Measurements from ENCODE around the gene LIN7A. TPM values are rescaled to one million over a fixed set of nuclear protein-coding genes. Genes with fewer than 3 reads are reported as not detected.
A peak's percentile ranks its signal among the peaks of the same experiment; 100 is the strongest.

Gene LIN7A
- polyA plus RNA-seq, 4 donors: 0.27 to 9.0 (median 0.62) TPM

DNA sequence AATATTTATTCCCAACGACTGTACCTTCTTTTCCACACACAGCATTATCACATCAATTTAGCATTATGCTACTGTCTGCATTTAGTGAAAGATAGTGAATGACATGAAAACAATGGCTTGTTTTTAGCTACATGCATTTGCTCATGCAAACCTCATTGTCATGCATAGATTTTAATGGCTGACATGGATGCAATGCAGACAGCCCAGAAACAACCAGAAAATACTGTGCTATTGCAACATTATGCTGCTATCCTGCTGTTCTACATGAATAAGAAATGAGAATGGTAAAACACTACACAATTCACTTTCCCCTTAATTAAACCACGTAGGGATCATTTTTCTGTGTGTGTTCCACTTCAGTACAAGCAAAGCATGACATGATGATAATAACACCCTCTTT lies 90.8 kb downstream of the LIN7A start:
- FAIRE-seq (no peak), DNase-seq (no peak)
- H3K27ac ChIP-seq (ENCODE audit: low read depth in 1 of 3, low read length in 2 of 3): no peak overlapping the region
- no peaks in the 10 kb centered on the region for H3K9me3 ChIP-seq (ENCODE audit: control insufficient read depth in 2 of 2, insufficient read depth in 1 of 2, low read depth in 1 of 2, low read length in 1 of 2)
- 45 to 54% (median 52%) methylated on average over 2 of the region's 2 CpGs for WGBS, 3 donors
- H3K4me1 ChIP-seq (ENCODE audit: control insufficient read depth in 3 of 3, insufficient read depth in 2 of 3, low read depth in 1 of 3, low read length in 2 of 3): no peaks in the 10 kb centered on the region
- no peaks in the 10 kb centered on the region for H3K36me3 ChIP-seq (ENCODE audit: control insufficient read depth in 3 of 3, insufficient read depth in 2 of 3, low read depth in 1 of 3, low read length in 3 of 3)
- peaks cover 0 to 2% (median 0%) of the 10 kb centered on the region in 3 donors for H3K27me3 ChIP-seq (ENCODE audit: control insufficient read depth in 3 of 3, insufficient read depth in 3 of 3, low read length in 3 of 3)
- H3K4me3 ChIP-seq (ENCODE audit: low read depth in 1 of 3, low read length in 3 of 3): no peak overlapping the region

DNA sequence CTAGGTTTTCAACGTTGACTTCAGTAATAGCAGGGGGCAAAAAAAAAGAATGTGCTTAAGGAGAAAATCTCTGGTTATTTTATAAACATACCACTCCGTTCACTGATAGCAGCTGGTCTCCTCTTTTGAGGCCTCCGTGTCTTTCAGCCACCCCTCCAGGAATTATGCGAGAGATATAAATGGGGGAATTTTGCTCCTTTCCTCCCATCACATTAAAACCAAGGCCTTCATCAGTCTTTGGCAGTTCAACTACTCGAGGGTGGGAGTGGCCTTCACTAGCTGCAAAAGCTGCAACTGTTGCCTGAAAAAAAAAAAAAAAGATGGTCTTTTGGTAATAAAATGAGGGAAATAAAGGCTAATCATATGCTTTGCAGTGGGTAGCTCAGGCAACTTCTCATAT lies 92.1 kb downstream of the LIN7A start:
- Histone ChIP-seq H3K27ac (ENCODE audit: low read depth in 1 of 3, low read length in 2 of 3) (no peak overlapping the region), H3K27me3 (ENCODE audit: control insufficient read depth in 3 of 3, insufficient read depth in 3 of 3, low read length in 3 of 3) (peaks cover 0 to 2% (median 0%) of the 10 kb centered on the region in 3 donors), H3K4me1 (ENCODE audit: control insufficient read depth in 3 of 3, insufficient read depth in 2 of 3, low read depth in 1 of 3, low read length in 2 of 3) (no peaks in the 10 kb centered on the region), H3K36me3 (ENCODE audit: control insufficient read depth in 3 of 3, insufficient read depth in 2 of 3, low read depth in 1 of 3, low read length in 3 of 3) (no peaks in the 10 kb centered on the region), H3K9me3 (ENCODE audit: control insufficient read depth in 2 of 2, insufficient read depth in 1 of 2, low read depth in 1 of 2, low read length in 1 of 2) (no peaks in the 10 kb centered on the region), H3K4me3 (ENCODE audit: low read depth in 1 of 3, low read length in 3 of 3) (no peak overlapping the region)
- FAIRE-seq: no peak
- DNase-seq: no peak
- WGBS, 3 donors: 60 to 69% (median 66%) methylated on average over 5 of the region's 5 CpGs

DNA sequence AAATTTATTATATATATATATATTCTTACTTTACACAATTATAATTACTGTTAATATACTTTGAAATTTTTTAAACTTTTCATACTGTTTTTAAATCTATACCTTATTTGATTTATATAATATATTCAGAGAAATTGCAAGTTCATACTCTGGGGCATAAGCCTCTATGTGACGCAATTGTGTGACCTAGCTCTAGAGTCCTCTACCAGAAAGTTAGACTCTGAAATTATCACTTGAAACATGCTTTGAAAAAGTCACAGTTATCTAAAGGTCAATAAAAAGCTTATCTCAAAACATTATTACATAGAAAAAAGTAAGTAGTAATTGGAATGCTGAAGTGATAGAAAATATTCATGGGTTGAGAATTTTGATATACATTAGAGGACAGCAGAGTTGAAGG lies 93.8 kb downstream of the LIN7A start:
- FAIRE-seq: no peak
- Histone ChIP-seq H3K9me3 (ENCODE audit: control insufficient read depth in 2 of 2, insufficient read depth in 1 of 2, low read depth in 1 of 2, low read length in 1 of 2) (no peaks in the 10 kb centered on the region), H3K27ac (ENCODE audit: low read depth in 1 of 3, low read length in 2 of 3) (no peak overlapping the region), H3K4me1 (ENCODE audit: control insufficient read depth in 3 of 3, insufficient read depth in 2 of 3, low read depth in 1 of 3, low read length in 2 of 3) (no peaks in the 10 kb centered on the region), H3K27me3 (ENCODE audit: control insufficient read depth in 3 of 3, insufficient read depth in 3 of 3, low read length in 3 of 3) (no peaks in the 10 kb centered on the region), H3K4me3 (ENCODE audit: low read depth in 1 of 3, low read length in 3 of 3) (no peak overlapping the region), H3K36me3 (ENCODE audit: control insufficient read depth in 3 of 3, insufficient read depth in 2 of 3, low read depth in 1 of 3, low read length in 3 of 3) (no peaks in the 10 kb centered on the region)
- DNase-seq: peak; percentile 17 to 50
- 15 to 67% (median 36%) methylated on average over 1 of the region's 1 CpG for WGBS, 3 donors

DNA sequence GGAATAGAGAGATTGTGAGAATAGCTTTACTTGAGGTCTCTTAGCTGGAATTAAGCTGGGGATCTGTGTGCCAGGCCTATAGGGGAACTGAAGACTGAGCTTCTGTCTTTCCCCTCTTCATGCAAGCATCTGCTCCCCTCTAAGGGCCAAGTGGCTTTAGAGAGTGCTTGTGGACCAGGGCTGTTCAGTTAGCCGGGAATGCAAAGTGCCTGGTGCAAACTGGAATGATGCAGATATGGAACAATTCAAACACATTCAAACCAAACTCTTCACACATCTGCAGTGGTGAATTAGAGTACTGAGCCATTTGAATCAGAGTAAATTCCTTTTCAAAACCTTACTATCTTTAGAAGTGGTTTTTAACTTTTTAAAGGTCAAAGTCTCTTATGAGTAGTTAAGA lies 99.0 kb downstream of the LIN7A start:
- Histone ChIP-seq H3K27ac (ENCODE audit: low read depth in 1 of 3, low read length in 2 of 3) (no peak overlapping the region), H3K4me3 (ENCODE audit: low read depth in 1 of 3, low read length in 3 of 3) (no peak overlapping the region), H3K9me3 (ENCODE audit: control insufficient read depth in 2 of 2, insufficient read depth in 1 of 2, low read depth in 1 of 2, low read length in 1 of 2) (no peaks in the 10 kb centered on the region), H3K27me3 (ENCODE audit: control insufficient read depth in 3 of 3, insufficient read depth in 3 of 3, low read length in 3 of 3) (no peaks in the 10 kb centered on the region), H3K36me3 (ENCODE audit: control insufficient read depth in 3 of 3, insufficient read depth in 2 of 3, low read depth in 1 of 3, low read length in 3 of 3) (no peaks in the 10 kb centered on the region), H3K4me1 (ENCODE audit: control insufficient read depth in 3 of 3, insufficient read depth in 2 of 3, low read depth in 1 of 3, low read length in 2 of 3) (peaks cover 0 to 9% (median 0%) of the 10 kb centered on the region in 3 donors)
- WGBS, 3 donors: 36 to 51% (median 38%) methylated on average over 1 of the region's 1 CpG
- DNase-seq: peak in 1 of 2 donors; percentile 5
- no peak for FAIRE-seq

DNA sequence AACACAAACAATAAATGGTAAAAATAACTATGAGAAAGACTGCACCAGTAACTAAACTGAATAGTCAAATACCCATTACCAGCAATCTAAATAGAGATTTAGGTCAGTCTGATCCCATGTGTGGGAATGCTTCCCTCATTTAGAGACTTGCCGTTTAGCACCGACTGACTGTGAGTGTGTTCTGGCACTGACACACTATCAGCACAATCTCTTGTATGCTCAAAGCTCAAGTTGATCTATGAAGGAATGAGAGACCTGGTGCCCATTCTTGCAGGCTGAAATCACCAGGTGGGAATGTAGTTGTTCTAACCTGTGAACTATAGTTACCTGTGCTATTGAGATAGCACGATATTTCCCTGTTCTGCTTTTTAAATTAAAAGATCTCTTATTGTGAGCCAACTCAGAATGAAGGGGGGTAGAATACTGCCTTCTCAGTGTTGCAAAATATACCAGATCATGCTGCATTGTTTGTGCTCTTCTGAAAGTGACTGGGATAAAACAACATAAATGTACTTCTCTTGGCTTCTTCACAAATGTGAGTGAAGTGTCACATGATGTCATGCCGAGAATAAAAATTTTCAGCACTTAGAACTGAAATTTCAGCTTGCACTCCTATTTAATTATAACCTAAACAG lies 99.6 kb downstream of the LIN7A start:
- WGBS, 3 donors: 33 to 55% (median 50%) methylated on average over 4 of the region's 4 CpGs
- Histone ChIP-seq H3K27me3 (ENCODE audit: control insufficient read depth in 3 of 3, insufficient read depth in 3 of 3, low read length in 3 of 3) (no peaks in the 10 kb centered on the region), H3K36me3 (ENCODE audit: control insufficient read depth in 3 of 3, insufficient read depth in 2 of 3, low read depth in 1 of 3, low read length in 3 of 3) (no peaks in the 10 kb centered on the region), H3K4me1 (ENCODE audit: control insufficient read depth in 3 of 3, insufficient read depth in 2 of 3, low read depth in 1 of 3, low read length in 2 of 3) (peaks cover 0 to 9% (median 0%) of the 10 kb centered on the region in 3 donors), H3K27ac (ENCODE audit: low read depth in 1 of 3, low read length in 2 of 3) (peak overlapping the region in 1 of 3 donors; percentile 7), H3K4me3 (ENCODE audit: low read depth in 1 of 3, low read length in 3 of 3) (no peak overlapping the region), H3K9me3 (ENCODE audit: control insufficient read depth in 2 of 2, insufficient read depth in 1 of 2, low read depth in 1 of 2, low read length in 1 of 2) (no peaks in the 10 kb centered on the region)
- DNase-seq (peak in 1 of 2 donors; percentile 21), FAIRE-seq (no peak)

DNA sequence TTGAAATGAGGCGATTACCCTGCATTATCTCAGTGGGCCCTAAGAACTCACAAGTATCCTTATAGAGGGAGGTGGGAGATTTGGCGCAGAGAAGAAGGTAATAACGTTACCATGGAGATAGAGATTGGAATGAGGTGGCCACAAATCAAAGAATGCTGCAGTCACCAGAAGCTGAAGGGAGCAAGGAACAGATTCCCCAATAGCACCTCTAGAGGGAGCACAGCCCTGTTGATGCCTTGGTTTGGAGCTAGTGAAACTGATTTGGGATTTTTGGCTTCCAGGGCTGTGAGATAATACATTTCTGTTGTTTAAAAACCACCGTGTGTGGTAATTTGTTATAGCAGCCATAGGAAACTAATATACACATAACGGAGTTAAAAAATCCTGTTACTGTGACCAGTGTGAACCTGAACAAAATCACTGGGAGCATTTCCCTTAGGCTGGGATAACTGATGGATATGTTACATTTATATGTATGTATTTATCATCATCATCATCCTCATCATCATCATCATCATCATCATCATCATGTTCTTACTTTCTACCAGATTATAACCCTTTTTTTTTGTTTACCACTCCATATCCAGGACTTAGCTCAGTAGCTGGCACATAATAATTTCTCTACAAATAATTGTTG lies 100.3 kb downstream of the LIN7A start:
- DNase-seq (peak; percentile 11 to 35), FAIRE-seq (no peak)
- peaks cover 0 to 9% (median 0%) of the 10 kb centered on the region in 3 donors for H3K4me1 ChIP-seq (ENCODE audit: control insufficient read depth in 3 of 3, insufficient read depth in 2 of 3, low read depth in 1 of 3, low read length in 2 of 3)
- H3K27ac ChIP-seq (ENCODE audit: low read depth in 1 of 3, low read length in 2 of 3): peak overlapping the region in 1 of 3 donors; percentile 7
- no peaks in the 10 kb centered on the region for H3K27me3 ChIP-seq (ENCODE audit: control insufficient read depth in 3 of 3, insufficient read depth in 3 of 3, low read length in 3 of 3)
- WGBS, 3 donors: 33 to 39% (median 34%) methylated on average over 5 of the region's 5 CpGs
- no peak overlapping the region for H3K4me3 ChIP-seq (ENCODE audit: low read depth in 1 of 3, low read length in 3 of 3)
- no peaks in the 10 kb centered on the region for H3K9me3 ChIP-seq (ENCODE audit: control insufficient read depth in 2 of 2, insufficient read depth in 1 of 2, low read depth in 1 of 2, low read length in 1 of 2)
- H3K36me3 ChIP-seq (ENCODE audit: control insufficient read depth in 3 of 3, insufficient read depth in 2 of 3, low read depth in 1 of 3, low read length in 3 of 3): no peaks in the 10 kb centered on the region

DNA sequence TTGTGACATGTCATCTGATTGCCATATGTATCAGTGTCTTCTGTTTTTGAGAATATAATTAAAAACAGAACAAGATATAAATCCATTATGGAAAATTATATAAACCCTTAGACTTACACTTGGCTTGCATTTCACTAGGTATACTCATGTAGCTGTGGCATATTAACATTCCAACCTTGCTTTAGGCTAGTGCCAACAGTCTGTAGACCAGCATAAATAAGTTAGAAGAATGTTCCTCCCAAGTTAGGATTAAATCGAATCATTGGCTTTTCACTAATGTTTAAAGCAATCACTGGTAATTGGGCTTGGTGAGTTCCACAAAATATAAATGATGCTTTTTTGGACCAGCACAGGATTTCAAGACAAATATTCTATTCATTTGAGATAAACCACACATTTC lies 103.0 kb downstream of the LIN7A start:
- Histone ChIP-seq H3K4me3 (ENCODE audit: low read depth in 1 of 3, low read length in 3 of 3) (no peak overlapping the region), H3K36me3 (ENCODE audit: control insufficient read depth in 3 of 3, insufficient read depth in 2 of 3, low read depth in 1 of 3, low read length in 3 of 3) (no peaks in the 10 kb centered on the region), H3K4me1 (ENCODE audit: control insufficient read depth in 3 of 3, insufficient read depth in 2 of 3, low read depth in 1 of 3, low read length in 2 of 3) (peaks cover 0 to 20% (median 0%) of the 10 kb centered on the region in 3 donors), H3K27ac (ENCODE audit: low read depth in 1 of 3, low read length in 2 of 3) (no peak overlapping the region), H3K9me3 (ENCODE audit: control insufficient read depth in 2 of 2, insufficient read depth in 1 of 2, low read depth in 1 of 2, low read length in 1 of 2) (no peaks in the 10 kb centered on the region), H3K27me3 (ENCODE audit: control insufficient read depth in 3 of 3, insufficient read depth in 3 of 3, low read length in 3 of 3) (no peaks in the 10 kb centered on the region)
- FAIRE-seq (no peak), DNase-seq (no peak)
- 2 to 24% (median 10%) methylated on average over 1 of the region's 1 CpG for WGBS, 3 donors

DNA sequence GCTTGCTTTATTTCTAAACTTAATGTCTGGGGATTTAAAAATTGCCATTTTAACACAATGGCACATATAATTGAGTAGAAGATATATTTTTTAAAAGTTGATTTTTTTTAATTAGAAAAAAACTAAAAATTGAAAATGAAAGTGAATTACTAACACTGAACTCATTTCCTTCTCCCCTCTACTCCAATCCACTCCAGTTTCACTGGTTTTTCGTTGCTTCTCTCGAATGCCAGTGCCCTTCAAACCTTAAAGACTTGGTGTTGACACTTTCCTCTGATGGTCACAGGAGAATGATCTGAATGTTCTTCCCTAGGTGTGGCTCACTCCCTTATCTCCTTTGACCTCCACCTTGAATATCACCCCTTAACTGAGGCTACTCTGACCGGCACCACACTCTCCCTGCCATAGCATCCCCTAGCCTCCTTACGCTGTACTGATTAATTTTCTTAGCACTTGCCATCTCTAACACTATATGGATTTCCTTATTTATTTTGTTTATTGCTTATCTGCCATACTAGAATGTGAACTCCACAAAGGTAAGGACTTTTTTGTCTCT lies 107.1 kb downstream of the LIN7A start:
- FAIRE-seq (no peak), DNase-seq (no peak)
- H3K4me3 ChIP-seq (ENCODE audit: low read depth in 1 of 3, low read length in 3 of 3): no peak overlapping the region
- peaks cover 0 to 12% (median 0%) of the 10 kb centered on the region in 3 donors for H3K4me1 ChIP-seq (ENCODE audit: control insufficient read depth in 3 of 3, insufficient read depth in 2 of 3, low read depth in 1 of 3, low read length in 2 of 3)
- WGBS, 3 donors: 62 to 67% (median 64%) methylated on average over 4 of the region's 4 CpGs
- H3K9me3 ChIP-seq (ENCODE audit: control insufficient read depth in 2 of 2, insufficient read depth in 1 of 2, low read depth in 1 of 2, low read length in 1 of 2): no peaks in the 10 kb centered on the region
- H3K27ac ChIP-seq (ENCODE audit: low read depth in 1 of 3, low read length in 2 of 3): peak overlapping the region in 1 of 3 donors; percentile 44
- H3K36me3 ChIP-seq (ENCODE audit: control insufficient read depth in 3 of 3, insufficient read depth in 2 of 3, low read depth in 1 of 3, low read length in 3 of 3): no peaks in the 10 kb centered on the region
- H3K27me3 ChIP-seq (ENCODE audit: control insufficient read depth in 3 of 3, insufficient read depth in 3 of 3, low read length in 3 of 3): no peaks in the 10 kb centered on the region

Measured in small intestine (tissue), 7 donors.